Subcutaneous abdominal adipose tissue (tissue), 5 donors: ENCODE data around the gene GAB2.

Source experiments
- H3K27ac ChIP-seq: one replicate; pipeline ENCODE4 v1.7.0; 2013; ENCODE audit warnings: low read depth, mild to moderate bottlenecking, inconsistent platforms, low read length, moderate library complexity
- H3K27me3 ChIP-seq, 5 donors: one replicate each; pipeline ENCODE4 v1.7.0; 2013; ENCODE audit warnings: low read length in 5 of 5, inconsistent platforms in 1 of 5; ENCODE audit not compliant: control insufficient read depth in 5 of 5, insufficient read depth in 4 of 5
- H3K36me3 ChIP-seq, 5 donors: one replicate each; pipeline ENCODE4 v1.7.0; 2013; ENCODE audit warnings: low read length in 5 of 5; ENCODE audit not compliant: control insufficient read depth in 5 of 5, insufficient read depth in 5 of 5
- H3K4me1 ChIP-seq, 5 donors: one replicate each; pipeline ENCODE4 v1.7.0; 2013; ENCODE audit warnings: low read length in 5 of 5, mild to moderate bottlenecking in 3 of 5, moderate library complexity in 1 of 5; ENCODE audit not compliant: control insufficient read depth in 5 of 5, insufficient read depth in 5 of 5
- H3K4me3 ChIP-seq, 5 donors: one replicate each; pipeline ENCODE4 v1.7.0; 2013; ENCODE audit warnings: low read length in 5 of 5, low read depth in 1 of 5
- H3K9ac ChIP-seq, 5 donors: one replicate each; pipeline ENCODE4 v1.7.0; 2013; ENCODE audit warnings: low read length in 5 of 5, mild to moderate bottlenecking in 4 of 5, moderate library complexity in 3 of 5
- H3K9me3 ChIP-seq, 5 donors: one replicate each; pipeline ENCODE4 v1.7.0; 2013; ENCODE audit warnings: low read length in 5 of 5; ENCODE audit not compliant: control insufficient read depth in 5 of 5
- donor health status: healthy.
- donor health status: healthy.
- donor health status: healthy.
- donor health status: healthy.
- donor health status: healthy.

Gene GAB2

GRCh38 chr11:78217650-78218541, 199.7 kb downstream of the GAB2 start:
- no peak overlapping the region for H3K4me3 ChIP-seq
- peaks cover 0 to 2% (median 0%) of the 10 kb centered on the region in 5 donors for H3K4me1 ChIP-seq
- H3K9me3 ChIP-seq: no peaks in the 10 kb centered on the region
- H3K27me3 ChIP-seq: no peaks in the 10 kb centered on the region
- peaks cover 0 to 90% (median 84%) of the 10 kb centered on the region in 5 donors for H3K36me3 ChIP-seq
- no peak overlapping the region for H3K9ac ChIP-seq
- H3K27ac ChIP-seq: no peak overlapping the region

GRCh38 chr11:78216571-78217287, 200.9 kb downstream of the GAB2 start:
- H3K4me1 ChIP-seq: peaks cover 0 to 10% (median 5%) of the 10 kb centered on the region in 5 donors
- H3K4me3 ChIP-seq: no peak overlapping the region
- H3K9me3 ChIP-seq: no peaks in the 10 kb centered on the region
- H3K27me3 ChIP-seq: no peaks in the 10 kb centered on the region
- no peak overlapping the region for H3K9ac ChIP-seq
- peaks cover 0 to 82% (median 77%) of the 10 kb centered on the region in 5 donors for H3K36me3 ChIP-seq
- H3K27ac ChIP-seq: no peak overlapping the region

- peaks cover 0 to 75% (median 69%) of the 10 kb centered on the region in 5 donors for H3K36me3 ChIP-seq
- peaks cover 0 to 10% (median 5%) of the 10 kb centered on the region in 5 donors for H3K4me1 ChIP-seq
- H3K9ac ChIP-seq: no peak overlapping the region
- no peaks in the 10 kb centered on the region for H3K27me3 ChIP-seq
- H3K27ac ChIP-seq: no peak overlapping the region
- no peaks in the 10 kb centered on the region for H3K9me3 ChIP-seq
- no peak overlapping the region for H3K4me3 ChIP-seq
Measured at GRCh38 chr11:78216021-78216420, 201.6 kb downstream of the GAB2 start.

GRCh38 chr11:78214331-78215194, 203.1 kb downstream of the GAB2 start:
- Histone ChIP-seq H3K4me3 (no peak overlapping the region), H3K4me1 (peaks cover 0 to 10% (median 5%) of the 10 kb centered on the region in 5 donors), H3K9ac (no peak overlapping the region), H3K36me3 (peaks cover 0 to 72% (median 64%) of the 10 kb centered on the region in 5 donors), H3K9me3 (no peaks in the 10 kb centered on the region), H3K27ac (no peak overlapping the region), H3K27me3 (no peaks in the 10 kb centered on the region)

- no peak overlapping the region for H3K4me3 ChIP-seq
- H3K4me1 ChIP-seq: peaks cover 0 to 10% (median 5%) of the 10 kb centered on the region in 5 donors
- no peaks in the 10 kb centered on the region for H3K9me3 ChIP-seq
- H3K27me3 ChIP-seq: no peaks in the 10 kb centered on the region
- no peak overlapping the region for H3K9ac ChIP-seq
- H3K27ac ChIP-seq: no peak overlapping the region
- peaks cover 0 to 72% (median 63%) of the 10 kb centered on the region in 5 donors for H3K36me3 ChIP-seq
Measured at GRCh38 chr11:78213526-78214330, 203.9 kb downstream of the GAB2 start.

- H3K27me3 ChIP-seq: no peaks in the 10 kb centered on the region
- peaks cover 0 to 70% (median 57%) of the 10 kb centered on the region in 5 donors for H3K36me3 ChIP-seq
- no peaks in the 10 kb centered on the region for H3K9me3 ChIP-seq
- H3K9ac ChIP-seq: no peak overlapping the region
- no peak overlapping the region for H3K27ac ChIP-seq
- peaks cover 0 to 17% (median 10%) of the 10 kb centered on the region in 5 donors for H3K4me1 ChIP-seq
- no peak overlapping the region for H3K4me3 ChIP-seq
Measured at GRCh38 chr11:78212586-78213371, 204.8 kb downstream of the GAB2 start.

GRCh38 chr11:78211565-78211964, 206.1 kb downstream of the GAB2 start:
- no peak overlapping the region for H3K27ac ChIP-seq
- no peaks in the 10 kb centered on the region for H3K9me3 ChIP-seq
- no peak overlapping the region for H3K4me3 ChIP-seq
- H3K27me3 ChIP-seq: no peaks in the 10 kb centered on the region
- no peak overlapping the region for H3K9ac ChIP-seq
- peaks cover 0 to 69% (median 52%) of the 10 kb centered on the region in 5 donors for H3K36me3 ChIP-seq
- peaks cover 0 to 24% (median 10%) of the 10 kb centered on the region in 5 donors for H3K4me1 ChIP-seq

- H3K9me3 ChIP-seq: no peaks in the 10 kb centered on the region
- H3K9ac ChIP-seq: no peak overlapping the region
- no peak overlapping the region for H3K27ac ChIP-seq
- peaks cover 0 to 24% (median 10%) of the 10 kb centered on the region in 5 donors for H3K4me1 ChIP-seq
- H3K4me3 ChIP-seq: no peak overlapping the region
- peaks cover 0 to 62% (median 47%) of the 10 kb centered on the region in 5 donors for H3K36me3 ChIP-seq
- no peaks in the 10 kb centered on the region for H3K27me3 ChIP-seq
Measured at GRCh38 chr11:78210000-78210608, 207.5 kb downstream of the GAB2 start.
